GM12878 (cell line): ENCODE results near the gene RXFP4. TPM values are rescaled to one million over a fixed set of nuclear protein-coding genes. Genes with fewer than 3 reads are reported as not detected.

ENCODE experiments used
- ATAC-seq: fragments of 200-7000 bp; cut with Tn5 transposase; 3 replicates; pipeline ENCODE4 v1.9.1; 2020; ENCODE audit warnings: mild to moderate bottlenecking, moderate library complexity
- BruUV-seq: library from RNA; stranded (reverse); fragments of 400-500 nt; replicated peaks from 2 replicates; lab custom pipeline; 2021; lab: Mats Ljungman, UMichigan
- CTCF ChIA-PET: fragments of 300-600 bp; sonication (Branson Sonifier 250); formaldehyde crosslinking; extraction: SDS; loops from one replicate; lab custom pipeline; 2021; ENCODE audit warnings: inconsistent platforms; lab: Yijun Ruan, JAX
- POLR2A ChIA-PET: fragments of 350-600 bp; formaldehyde crosslinking; extraction: SDS; loops from one replicate; lab custom pipeline; 2021; ENCODE audit warnings: inconsistent platforms; lab: Charles Lee
- RAD21 ChIA-PET: fragments of 300-600 bp; sonication (Branson Sonifier 250); formaldehyde crosslinking; loops from one replicate; lab custom pipeline; 2023; ENCODE audit warnings: antibody characterized with exemption; ENCODE audit not compliant: unreplicated experiment; lab: Charles Lee
- SMC1A ChIA-PET: fragments of 300-600 bp; sonication (Branson Sonifier 250); formaldehyde crosslinking; loops from one replicate; lab custom pipeline; 2023; ENCODE audit not compliant: unreplicated experiment, uncharacterized antibody; lab: Charles Lee
- DNase-seq: peaks from one replicate; pipeline ENCODE4 v3.0.0-alpha.2; 2011; ENCODE audit warnings: low read depth, low spot score
- FAIRE-seq: peaks from 3 replicates; lab custom pipeline; 2011; peaks lifted over from hg19 to GRCh38; lab: Jason Lieb, UNC
- H2AFZ ChIP-seq: 2 replicates; pipeline ENCODE4 v1.6.0; 2011; ENCODE audit warnings: low read depth, low read length, control low read depth; ENCODE audit not compliant: control insufficient read depth
- H3K27ac ChIP-seq: 2 replicates; pipeline ENCODE4 v1.5.1; 2011; ENCODE audit warnings: control low read depth; ENCODE audit not compliant: control insufficient read depth, insufficient read depth
- H3K27me3 ChIP-seq, 2 experiments: replicated peaks in 1 of 2; 2 replicates each; pipeline versions ENCODE4 v1.6.0 to v1.6.1; 2011; ENCODE audit warnings: low read length in 1 of 2; ENCODE audit not compliant: control insufficient read depth in 2 of 2, insufficient read depth in 2 of 2
- H3K36me3 ChIP-seq, 2 experiments: 2 replicates each; pipeline ENCODE4 v1.5.1; 2011; ENCODE audit warnings: low read length in 1 of 2; ENCODE audit not compliant: control insufficient read depth in 2 of 2, insufficient read depth in 2 of 2
- H3K4me1 ChIP-seq: 2 replicates; pipeline ENCODE4 v1.6.1; 2011; ENCODE audit warnings: mild to moderate bottlenecking, low read length, moderate library complexity, mixed read lengths; ENCODE audit not compliant: control insufficient read depth, insufficient read depth
- H3K4me2 ChIP-seq: 2 replicates; pipeline ENCODE4 v1.6.0; 2011; ENCODE audit warnings: control low read depth; ENCODE audit not compliant: control insufficient read depth, insufficient read depth
- H3K4me3 ChIP-seq: fragments of 200-600 bp; sonication (generic); 2 replicates; pipeline ENCODE4 v1.5.1; 2016
- H3K79me2 ChIP-seq: 2 replicates; pipeline ENCODE4 v1.6.0; 2011; ENCODE audit warnings: low read length; ENCODE audit not compliant: control insufficient read depth, insufficient read depth
- H3K9ac ChIP-seq: 2 replicates; pipeline ENCODE4 v1.8.0; 2011; ENCODE audit warnings: low read length, control low read depth, mixed read lengths; ENCODE audit not compliant: control insufficient read depth, insufficient read depth
- H3K9me3 ChIP-seq: replicated peaks from 3 replicates; pipeline ENCODE4 v1.5.1; 2011; ENCODE audit warnings: mild to moderate bottlenecking, low read length; ENCODE audit not compliant: control insufficient read depth, insufficient read depth
- H4K20me1 ChIP-seq: 2 replicates; pipeline ENCODE4 v1.6.0; 2011; ENCODE audit not compliant: control insufficient read depth, insufficient read depth
- HDGF ChIP-seq: fragments of 450-650 bp; IDR thresholded peaks from 2 replicates; pipeline ENCODE4 v1.6.1; 2016; ENCODE audit warnings: antibody characterized with exemption
- ZBTB40 ChIP-seq: fragments of 450-650 bp; IDR thresholded peaks from 2 replicates; pipeline ENCODE4 v1.6.1; 2016; ENCODE audit warnings: mild to moderate bottlenecking, moderate library complexity, borderline replicate concordance
- WGBS: methylation state at CpG from one replicate; pipeline ENCODE4 v1.1.6; 2016; ENCODE audit warnings: low lambda C conversion rate; ENCODE audit not compliant: insufficient replicate concordance, insufficient coverage; ENCODE audit errors: missing lambda C conversion rate; 5-methylcytosine and 5-hydroxymethylcytosine counted together
- in situ Hi-C: fragments of 300-500 bp; cut with MboI; formaldehyde crosslinking; loops from 9 replicates; pipeline ENCODE4 v1.14.3; 2018; ENCODE audit warnings: mixed read lengths
- intact Hi-C: fragments of 100-400 bp; cut with micrococcal nuclease; formaldehyde crosslinking; loops from one replicate; pipeline ENCODE4 v1.14.2; 2022; ENCODE audit not compliant: unreplicated experiment
- polyA plus RNA-seq, 11 experiments: library from polyadenylated mRNA; depleted of rRNA in 4 of 11; unstranded in 6 of 11; stranded (reverse) in 5 of 11; fragments of >200 nt; fragmentation: Nextera tagmentation in 4 of 11; fragmentation: Illumina TruSeq in 1 of 11; extraction: Ambion mirVana in 4 of 11; extraction: Trizol in 1 of 11; gene quantifications; 1 replicate in 1 of 11; 2 replicates in 10 of 11; pipeline versions ENCODE4 v1.2.1 to v1.2.3, GENCODE V29; 2011 to 2016; ENCODE audit warnings: inconsistent platforms in 2 of 11, missing spikeins in 2 of 11, low read depth in 1 of 11
- total RNA-seq, 4 experiments: library from RNA; depleted of rRNA in 3 of 4; stranded (reverse); fragments of >200 nt in 3 of 4; fragmentation: Illumina TruSeq in 1 of 4; extraction: Trizol in 1 of 4; gene quantifications; 2 replicates each; pipeline versions ENCODE4 v1.2.1 to v1.2.3, GENCODE V29; 2013 to 2021
- TF ChIP-seq, protein P1 (sequence below): IDR thresholded peaks from 2 replicates; pipeline ENCODE4 v1.6.1; 2012; ENCODE audit warnings: low read length, inconsistent platforms

The RXFP4 gene
- total and polyA plus RNA-seq, 10 of the 15 experiments (the other 5 are each of a cell fraction or from before 2014, with no cell fraction given) = 0.10 to 0.40 (median 0.39) TPM; not detected in 7

GRCh38 chr1:155974208-155975115 is 33.0 kb downstream of the RXFP4 start (continued):
- TF ChIP-seq ZBTB40 = no peak

DNA sequence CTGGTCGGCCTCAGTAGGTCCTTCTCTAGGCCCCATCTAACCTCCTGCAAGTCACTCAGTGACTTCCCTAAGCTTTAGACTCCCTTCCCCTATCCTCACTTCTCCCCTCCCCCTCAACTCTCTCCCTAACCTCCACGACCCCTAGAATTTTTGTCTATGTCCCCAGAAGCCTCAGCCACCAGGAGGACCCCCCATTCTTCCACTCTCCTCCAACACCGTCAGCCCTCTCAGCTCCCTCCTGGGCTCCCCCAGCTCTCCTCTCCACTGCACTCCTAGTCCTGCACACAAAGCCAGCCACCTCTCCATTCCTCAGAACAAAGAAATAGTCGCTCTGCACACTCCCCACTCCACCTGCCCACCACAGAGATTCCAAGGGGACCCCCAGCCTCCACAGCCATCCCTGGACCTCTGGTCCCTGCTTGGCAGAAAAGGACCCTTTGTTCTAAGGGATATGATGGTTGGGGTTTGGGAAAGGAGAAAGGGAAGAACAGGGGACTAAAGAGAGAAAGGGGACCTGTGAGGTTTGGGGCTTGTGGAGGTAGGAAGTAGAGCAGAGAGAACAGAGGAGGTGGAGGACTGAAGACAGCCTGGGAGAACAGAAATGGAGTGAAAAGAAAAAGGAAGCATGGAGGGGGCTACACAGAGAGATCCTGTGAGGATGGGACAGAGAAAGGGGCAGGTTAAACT is 34.1 kb downstream of the RXFP4 start:
- no peak for ATAC-seq
- no peaks in the 10 kb centered on the region for H3K27me3 ChIP-seq
- ChIA-PET POLR2A (interaction anchor here (0.6 to 14.9 kb wide), 12 partner anchors 8 to 118 kb away, joined by 3 to 273 read pairs (median 4); partner anchors contain the start of genes GON4L, KHDC4 and RXFP4), CTCF (interaction anchor here (1.0 to 14.7 kb wide), 12 partner anchors 8 to 117 kb away, joined by 3 to 227 read pairs (median 8); partner anchors contain the start of gene RXFP4), SMC1A (interaction anchor here (0.6 to 16.7 kb wide), 13 partner anchors 8 to 89 kb away, joined by 3 to 229 read pairs (median 7); partner anchors contain the start of genes KHDC4 and RXFP4), RAD21 (interaction anchor here (0.7 to 14.4 kb wide), 10 partner anchors 9 to 90 kb away, joined by 3 to 214 read pairs (median 44); partner anchors contain the start of genes KHDC4 and RXFP4)
- FAIRE-seq = no peak
- H3K9me3 ChIP-seq = no peaks in the 10 kb centered on the region
- peak overlapping the region; percentile 100 for H3K4me3 ChIP-seq
- BruUV-seq = no TSS peak
- peak overlapping the region; percentile 86 for H3K4me2 ChIP-seq
- DNase-seq = no peak
- H2AFZ ChIP-seq = no peak overlapping the region
- in situ Hi-C loops (no loop called here), intact Hi-C loops (loop anchor here (2.0 to 5.0 kb wide), 3 partner anchors 17 to 77 kb away; partner anchors contain the start of genes LAMTOR2 and UBQLN4)
- H3K9ac ChIP-seq = peak overlapping the region; percentile 95; the same call in 1 of the 2 replicates
- 0 out of 2 replicates have a peak, but pooled peaks have one; percentile 31 for TF ChIP-seq HDGF
- TF ChIP-seq, protein P1, sequence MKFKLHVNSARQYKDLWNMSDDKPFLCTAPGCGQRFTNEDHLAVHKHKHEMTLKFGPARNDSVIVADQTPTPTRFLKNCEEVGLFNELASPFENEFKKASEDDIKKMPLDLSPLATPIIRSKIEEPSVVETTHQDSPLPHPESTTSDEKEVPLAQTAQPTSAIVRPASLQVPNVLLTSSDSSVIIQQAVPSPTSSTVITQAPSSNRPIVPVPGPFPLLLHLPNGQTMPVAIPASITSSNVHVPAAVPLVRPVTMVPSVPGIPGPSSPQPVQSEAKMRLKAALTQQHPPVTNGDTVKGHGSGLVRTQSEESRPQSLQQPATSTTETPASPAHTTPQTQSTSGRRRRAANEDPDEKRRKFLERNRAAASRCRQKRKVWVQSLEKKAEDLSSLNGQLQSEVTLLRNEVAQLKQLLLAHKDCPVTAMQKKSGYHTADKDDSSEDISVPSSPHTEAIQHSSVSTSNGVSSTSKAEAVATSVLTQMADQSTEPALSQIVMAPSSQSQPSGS = no peak
- H3K27ac ChIP-seq = peak overlapping the region; percentile 97
- H3K79me2 ChIP-seq = peaks cover 97% of the 10 kb centered on the region
- peaks cover 26% of the 10 kb centered on the region for H3K4me1 ChIP-seq
- H3K36me3 ChIP-seq = peaks cover 0 to 2% of the 10 kb centered on the region in 2 experiments; a peak in 1 of 4 replicates
- peaks cover 4% of the 10 kb centered on the region; the same call in 1 of the 2 replicates for H4K20me1 ChIP-seq
- 0% methylated on average over 4 of the region's 4 CpGs for WGBS
